GM18861 (cell line): ENCODE results near the gene DTNBP1.

Experiments
- ATAC-seq: cut with Tn5 transposase; IDR thresholded peaks from one replicate; pipeline ENCODE4 v1.9.1; 2021; ENCODE audit not compliant: unreplicated experiment

Gene DTNBP1

DNA sequence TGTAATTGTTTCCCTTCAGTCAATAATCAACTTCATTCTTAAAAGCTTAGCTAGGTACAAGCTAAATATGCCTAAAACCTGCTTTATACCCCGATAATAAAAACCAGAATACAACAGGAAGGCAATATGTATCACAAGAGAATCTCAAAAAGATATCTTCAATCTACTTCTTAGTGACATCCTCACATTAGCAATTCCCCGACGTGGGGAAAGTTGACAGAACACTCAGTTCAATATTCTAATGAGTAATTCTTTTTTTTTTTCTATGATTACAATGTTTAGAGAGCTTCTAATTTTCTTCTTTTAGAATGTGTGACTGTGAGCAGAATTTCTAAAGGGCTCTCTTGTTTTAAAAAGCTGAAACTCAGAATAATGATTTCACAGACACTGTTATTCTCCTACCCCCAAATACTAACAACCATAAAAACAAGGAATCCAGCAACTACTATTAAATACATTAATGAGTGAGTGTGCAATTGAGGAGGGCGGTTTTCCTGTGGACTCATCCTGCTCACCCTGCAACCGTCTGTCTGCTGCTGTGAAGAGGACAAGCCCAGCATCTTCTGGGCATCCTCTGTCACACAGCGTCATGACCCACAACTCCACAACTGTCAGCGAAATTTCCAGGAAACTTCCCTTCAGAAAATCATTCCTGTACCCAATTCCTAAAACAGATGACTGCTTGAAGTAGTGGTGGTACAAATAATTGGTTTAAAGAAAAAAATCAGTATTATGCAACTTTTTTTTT is 68.1 kb downstream of the DTNBP1 start:
- ATAC-seq = no peak

DNA sequence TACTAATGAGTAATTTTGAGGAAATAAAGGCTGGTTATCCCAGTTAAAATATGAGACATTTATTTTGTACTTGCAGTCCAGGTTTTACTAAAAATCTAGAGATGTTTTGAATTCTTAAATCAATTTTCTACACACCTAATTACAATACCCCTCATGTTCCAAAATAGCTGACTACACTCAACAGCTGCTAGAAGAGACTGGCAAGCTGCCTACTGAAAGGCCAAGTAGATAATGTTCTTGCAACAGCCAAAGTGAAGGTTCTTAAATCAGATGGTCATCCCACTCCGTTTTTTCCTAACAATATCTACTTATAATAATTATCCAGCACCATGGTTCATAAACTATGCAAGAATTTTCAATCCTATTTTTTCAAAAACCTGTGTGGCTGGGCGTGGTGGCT is 69.0 kb downstream of the DTNBP1 start:
- ATAC-seq = no peak

GRCh38 chr6:15592610-15593009 is 70.2 kb downstream of the DTNBP1 start:
- ATAC-seq = no peak

DNA sequence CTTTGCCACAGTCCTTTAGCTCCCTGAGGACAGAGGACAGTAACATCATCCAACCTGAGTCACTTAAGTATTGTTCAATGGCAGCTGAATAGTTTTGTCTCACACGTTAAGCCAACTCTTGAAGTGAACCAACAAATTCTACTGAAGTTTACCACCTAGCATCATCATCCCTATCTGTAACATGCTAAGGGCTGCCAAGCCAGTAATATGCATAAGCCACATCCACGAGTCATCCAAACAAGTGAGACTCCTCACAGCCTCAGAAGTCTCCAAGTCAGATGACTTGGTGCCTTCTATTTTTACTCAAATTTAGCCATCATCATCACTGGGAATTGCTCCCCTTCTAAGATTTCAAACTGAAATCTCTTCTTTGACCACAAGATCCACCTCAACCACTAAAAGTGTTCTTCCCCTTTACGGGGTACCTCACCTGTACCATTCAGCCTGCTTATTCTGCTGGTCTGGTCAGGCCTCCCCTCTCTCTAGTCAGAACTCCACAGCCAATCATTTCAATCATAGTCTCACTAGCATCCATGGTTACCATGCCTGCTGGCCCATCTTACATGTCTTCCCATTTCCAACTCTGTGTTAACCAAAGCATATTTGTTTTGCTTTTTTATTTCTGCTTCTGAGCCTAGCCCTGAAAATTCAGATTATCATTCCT is 73.7 kb downstream of the DTNBP1 start:
- ATAC-seq = no peak

- no peak for ATAC-seq
Observed at GRCh38 chr6:15586503-15586902, 76.3 kb downstream of the DTNBP1 start.

- ATAC-seq = no peak
Observed at GRCh38 chr6:15585760-15586214, 77.0 kb downstream of the DTNBP1 start.

- no peak for ATAC-seq
Observed at GRCh38 chr6:15582499-15582898, 80.3 kb downstream of the DTNBP1 start.

DNA sequence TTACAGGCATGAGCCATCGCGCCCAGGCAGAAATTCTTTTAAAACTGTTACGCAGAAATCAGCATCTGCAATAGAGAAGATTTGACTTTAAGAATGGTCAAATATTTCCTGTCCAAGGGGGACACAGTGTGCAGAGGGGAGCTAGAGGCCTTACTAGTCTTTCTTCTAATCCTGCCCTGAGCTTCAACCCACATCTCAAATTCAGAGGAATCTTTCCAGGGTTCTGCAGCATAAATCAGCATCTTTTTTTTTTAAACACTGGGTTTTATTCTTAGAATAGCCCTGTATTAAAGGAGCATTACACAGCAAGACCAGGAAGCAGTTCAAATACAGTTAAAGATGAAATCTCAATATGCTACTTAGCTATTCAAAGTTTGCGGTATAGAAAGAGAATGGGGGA is 81.1 kb downstream of the DTNBP1 start:
- ATAC-seq = no peak

GRCh38 chr6:15580326-15580725 is 82.5 kb downstream of the DTNBP1 start:
- ATAC-seq = no peak

DNA sequence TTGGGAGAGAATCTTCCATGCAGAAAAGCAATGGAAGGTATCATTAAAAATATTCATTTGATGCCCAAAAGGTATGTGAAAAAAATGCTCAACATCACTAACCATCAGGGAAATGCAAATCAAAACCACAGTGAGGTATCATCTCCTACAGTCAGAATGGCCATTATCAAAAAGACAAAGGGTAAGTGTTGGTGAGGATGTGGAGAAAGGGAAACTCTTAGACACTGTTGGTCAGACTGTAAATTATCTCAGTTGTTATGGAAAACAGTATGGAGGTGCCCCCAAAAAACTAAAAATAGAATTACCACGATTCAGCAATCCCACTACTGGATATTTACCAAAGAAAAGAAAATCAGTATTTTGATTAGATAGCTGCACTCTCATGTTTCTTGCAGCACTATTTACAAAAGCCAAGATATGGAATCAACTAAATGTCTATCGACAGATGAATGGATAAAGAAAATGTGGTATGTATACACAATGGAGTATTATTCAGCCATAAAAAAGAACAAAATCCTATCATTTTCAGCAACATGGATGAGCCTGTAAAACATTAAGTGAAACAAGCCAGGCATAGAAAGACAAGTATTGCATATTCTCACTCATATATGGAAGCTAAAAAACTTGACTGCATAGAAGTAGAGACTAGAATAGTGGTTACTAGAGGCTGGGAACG is 84.0 kb downstream of the DTNBP1 start:
- ATAC-seq = no peak

- no peak for ATAC-seq
Observed at GRCh38 chr6:15577550-15578171, 85.2 kb downstream of the DTNBP1 start.

- ATAC-seq = no peak
Observed at GRCh38 chr6:15577106-15577505, 85.7 kb downstream of the DTNBP1 start.

- no peak for ATAC-seq
Observed at GRCh38 chr6:15575357-15576033, 87.3 kb downstream of the DTNBP1 start.

GRCh38 chr6:15574486-15574885 is 88.3 kb downstream of the DTNBP1 start:
- ATAC-seq = no peak

DNA sequence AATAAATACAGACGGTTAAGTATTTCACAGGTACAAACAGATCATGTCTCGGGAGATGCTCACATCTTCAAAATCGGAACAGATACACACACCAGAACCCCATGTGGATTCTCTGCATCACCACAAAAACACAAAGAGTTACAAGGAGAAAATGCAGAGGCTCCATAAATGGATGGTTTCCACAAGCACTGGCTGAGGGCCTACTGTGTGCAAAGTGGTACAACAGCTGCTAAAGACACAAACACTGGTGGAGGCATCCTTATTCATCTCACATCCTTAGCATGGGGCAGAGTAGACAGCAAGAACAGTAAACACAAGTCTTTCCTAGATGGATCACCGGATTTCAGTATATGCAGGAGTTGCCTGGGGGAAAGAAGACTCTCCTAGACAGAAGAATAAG is 88.8 kb downstream of the DTNBP1 start:
- ATAC-seq = no peak

DNA sequence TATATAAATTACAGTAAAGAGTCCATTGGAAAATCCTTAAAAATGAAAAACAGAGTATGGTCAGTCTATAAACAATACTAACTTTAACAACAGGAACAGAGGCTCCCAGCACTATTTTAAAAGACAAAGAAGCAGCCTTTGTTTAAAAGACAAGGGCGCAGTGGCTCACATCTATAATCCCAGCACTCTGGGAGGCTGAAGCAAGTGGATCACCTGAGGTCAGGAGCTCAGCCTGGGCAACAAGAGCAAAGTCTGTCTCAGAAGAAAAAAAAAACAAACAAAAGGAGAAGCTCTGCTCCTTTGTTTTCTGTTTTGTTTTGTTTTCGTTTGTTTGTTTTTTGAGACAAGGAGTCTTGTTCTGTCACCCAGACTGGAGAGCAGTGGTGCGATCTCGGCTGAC is 89.4 kb downstream of the DTNBP1 start:
- ATAC-seq = no peak

- ATAC-seq = no peak
Observed at GRCh38 chr6:15572296-15573016, 90.4 kb downstream of the DTNBP1 start.

DNA sequence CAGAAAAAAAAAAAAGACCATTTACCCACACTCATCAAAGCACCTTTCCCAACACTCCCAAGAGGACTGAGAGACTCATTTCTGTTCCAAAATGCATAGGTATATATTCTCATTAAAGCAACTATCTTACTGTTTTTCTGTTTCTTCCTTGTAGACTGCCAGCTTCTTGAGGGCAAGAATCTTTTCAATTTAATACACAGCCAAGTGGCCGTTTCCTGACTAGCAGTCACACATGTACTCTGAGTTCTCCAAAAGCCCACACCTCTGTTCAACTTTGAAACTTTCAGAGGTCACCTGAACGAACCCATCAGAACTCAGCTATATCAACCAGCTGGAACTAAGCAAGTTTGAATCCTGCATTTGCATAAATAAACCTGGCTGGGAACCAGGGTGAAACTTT is 92.7 kb downstream of the DTNBP1 start:
- ATAC-seq = no peak

GRCh38 chr6:15569035-15569995 is 93.5 kb downstream of the DTNBP1 start:
- ATAC-seq = no peak
